ENCODE data around the gene COG4.

COG4 gene

GRCh38 chr16:70523076-70523742 lies at the start of gene COG4:
Gene COG4 (minus strand): TSS chr16:70523554. CDS start chr16:70523543, 11 bp downstream.
- H4K20me1 ChIP-seq = peaks cover 34% of the 10 kb centered on the region
- no peak for TF ChIP-seq Cebpa-rat (IDR thresholded peaks at IDR 0.05)
- H3K4me3 ChIP-seq = peak within 1 kb of the TSS; percentile 90
- peak within 1 kb of the TSS; percentile 98 for H3K9ac ChIP-seq
- peaks cover 38% of the 10 kb centered on the region for H3K36me3 ChIP-seq
- H3K9me3 ChIP-seq = no peaks in the 10 kb centered on the region
- H3K27me3 ChIP-seq = no peaks in the 10 kb centered on the region
- H3K4me2 ChIP-seq = peak within 1 kb of the TSS; percentile 89
- peaks cover 57% of the 10 kb centered on the region for H3K4me1 ChIP-seq
- peak within 1 kb of the TSS; percentile 97 for H3K27ac ChIP-seq

DNA sequence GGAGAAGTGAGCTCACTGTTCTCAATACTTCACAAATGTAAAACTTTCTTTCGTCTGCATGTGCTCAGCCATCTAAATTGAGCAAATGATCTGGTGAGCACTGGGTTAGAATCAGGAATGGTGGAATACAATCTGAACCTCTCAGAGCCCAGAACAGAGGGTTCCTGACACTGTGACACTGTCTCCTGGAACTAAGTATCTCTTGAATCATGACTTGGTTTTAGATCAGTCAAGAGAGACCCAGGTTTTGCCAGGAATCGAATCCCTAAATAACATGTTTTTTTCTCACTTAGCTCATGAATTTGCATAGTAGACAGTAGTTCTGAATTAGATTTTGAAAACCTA lies 49.5 kb upstream of the COG4 start:
- no peak for TF ChIP-seq Cebpa-rat (IDR thresholded peaks at IDR 0.05)
- Histone ChIP-seq H3K36me3 (peaks cover 78% of the 10 kb centered on the region), H3K27me3 (no peaks in the 10 kb centered on the region), H3K4me1 (no peaks in the 10 kb centered on the region), H4K20me1 (peaks cover 93% of the 10 kb centered on the region), H3K9me3 (no peaks in the 10 kb centered on the region), H3K4me3 (no peak overlapping the region), H3K9ac (no peak overlapping the region), H3K27ac (no peak overlapping the region), H3K4me2 (no peak overlapping the region)

DNA sequence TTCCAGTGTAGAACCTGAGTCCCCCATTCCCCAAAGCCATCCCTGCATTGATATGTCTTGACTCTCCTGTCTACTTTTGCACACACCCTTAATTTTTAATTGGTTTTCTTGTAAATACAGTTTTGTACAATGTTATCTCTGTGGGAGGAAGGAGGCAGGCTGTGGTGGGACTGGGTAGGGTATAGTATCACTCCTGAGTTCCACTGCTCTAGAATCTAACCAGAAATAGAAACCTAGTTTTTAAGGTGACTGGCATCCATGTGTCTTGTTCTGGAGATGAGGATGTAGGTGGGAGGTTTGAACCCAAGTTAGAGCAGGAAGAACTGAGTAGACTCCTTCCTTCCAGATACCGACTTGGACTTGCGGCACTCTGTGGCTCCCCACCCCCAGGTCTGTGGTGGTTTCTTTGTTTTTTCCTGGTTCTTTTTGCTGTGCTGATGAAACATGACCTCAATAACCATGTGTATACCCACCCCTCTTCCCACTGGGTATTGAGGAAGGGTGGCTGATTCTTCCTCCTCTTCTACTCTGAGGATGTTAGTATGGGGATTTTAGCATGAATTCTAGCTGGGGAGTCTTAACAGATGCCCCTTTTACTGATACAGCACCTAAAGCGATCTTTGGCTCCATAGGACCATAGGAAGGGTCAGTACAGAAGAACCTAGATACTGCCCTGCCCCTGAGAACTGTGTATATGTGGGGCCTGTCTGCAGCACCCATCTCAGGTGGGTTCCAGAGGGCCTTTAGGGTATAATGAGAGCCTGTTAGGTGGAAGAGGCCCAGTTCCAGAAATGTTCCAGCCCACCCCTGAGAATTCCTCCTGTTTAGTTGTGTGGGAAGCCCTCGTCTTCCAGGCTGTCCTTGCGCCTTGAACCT lies 48.9 kb upstream of the COG4 start:
- no peaks in the 10 kb centered on the region for H3K9me3 ChIP-seq
- no peaks in the 10 kb centered on the region for H3K27me3 ChIP-seq
- no peaks in the 10 kb centered on the region for H3K4me1 ChIP-seq
- peaks cover 84% of the 10 kb centered on the region for H3K36me3 ChIP-seq
- H3K4me3 ChIP-seq = no peak overlapping the region
- H3K27ac ChIP-seq = no peak overlapping the region
- TF ChIP-seq Cebpa-rat (IDR thresholded peaks at IDR 0.05) = no peak
- H3K9ac ChIP-seq = no peak overlapping the region
- H3K4me2 ChIP-seq = no peak overlapping the region
- H4K20me1 ChIP-seq = peaks cover 97% of the 10 kb centered on the region

DNA sequence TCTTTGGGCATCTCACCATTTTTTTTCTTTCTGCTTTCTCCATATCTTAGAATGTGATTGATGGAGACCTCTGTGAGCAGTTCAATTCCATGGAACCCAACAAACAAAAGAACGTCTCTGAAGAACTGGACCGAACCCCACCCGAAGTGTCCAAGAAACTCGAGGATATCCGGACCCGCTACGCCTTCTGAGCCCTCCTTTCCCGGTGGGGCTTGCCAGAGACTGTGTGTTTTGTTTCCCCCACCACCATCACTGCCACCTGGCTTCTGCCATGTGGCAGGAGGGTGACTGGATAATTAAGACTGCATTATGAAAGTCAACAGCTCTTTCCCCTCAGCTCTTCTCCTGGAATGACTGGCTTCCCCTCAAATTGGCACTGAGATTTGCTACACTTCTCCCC lies 48.3 kb upstream of the COG4 start:
- Histone ChIP-seq H4K20me1 (peaks cover 97% of the 10 kb centered on the region), H3K4me3 (no peak overlapping the region), H3K9ac (no peak overlapping the region), H3K9me3 (no peaks in the 10 kb centered on the region), H3K27me3 (no peaks in the 10 kb centered on the region), H3K27ac (no peak overlapping the region), H3K36me3 (peaks cover 91% of the 10 kb centered on the region), H3K4me2 (no peak overlapping the region), H3K4me1 (no peaks in the 10 kb centered on the region)
- no peak for TF ChIP-seq Cebpa-rat (IDR thresholded peaks at IDR 0.05)

- Histone ChIP-seq H3K9me3 (no peaks in the 10 kb centered on the region), H3K4me2 (no peak overlapping the region), H3K27me3 (no peaks in the 10 kb centered on the region), H3K4me3 (no peak overlapping the region), H3K36me3 (peaks cover 96% of the 10 kb centered on the region), H3K4me1 (no peaks in the 10 kb centered on the region), H3K9ac (no peak overlapping the region), H3K27ac (no peak overlapping the region), H4K20me1 (peaks cover 100% of the 10 kb centered on the region)
- TF ChIP-seq Cebpa-rat (IDR thresholded peaks at IDR 0.05) = no peak
Observed at GRCh38 chr16:70570967-70571570, 47.7 kb upstream of the COG4 start.

DNA sequence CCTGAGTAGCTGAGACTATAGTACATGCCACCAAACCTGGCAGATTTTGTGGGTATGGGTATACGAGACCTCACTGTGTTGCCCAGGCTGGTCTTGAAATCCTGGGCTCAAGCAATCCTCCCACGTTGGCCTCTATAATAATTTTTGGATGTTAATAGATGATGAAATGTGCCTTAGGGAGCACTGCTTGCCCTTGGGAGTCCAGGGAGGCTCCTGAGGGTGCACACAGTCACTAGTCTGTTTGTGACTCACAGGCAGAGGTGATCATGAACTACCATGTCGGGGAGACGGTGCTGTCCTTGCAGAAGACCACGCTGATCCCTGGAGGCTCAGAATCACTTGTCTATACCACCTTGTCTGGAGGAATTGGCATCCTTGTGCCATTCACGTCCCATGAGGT lies 46.4 kb upstream of the COG4 start:
- no peak for TF ChIP-seq Cebpa-rat (IDR thresholded peaks at IDR 0.05)

DNA sequence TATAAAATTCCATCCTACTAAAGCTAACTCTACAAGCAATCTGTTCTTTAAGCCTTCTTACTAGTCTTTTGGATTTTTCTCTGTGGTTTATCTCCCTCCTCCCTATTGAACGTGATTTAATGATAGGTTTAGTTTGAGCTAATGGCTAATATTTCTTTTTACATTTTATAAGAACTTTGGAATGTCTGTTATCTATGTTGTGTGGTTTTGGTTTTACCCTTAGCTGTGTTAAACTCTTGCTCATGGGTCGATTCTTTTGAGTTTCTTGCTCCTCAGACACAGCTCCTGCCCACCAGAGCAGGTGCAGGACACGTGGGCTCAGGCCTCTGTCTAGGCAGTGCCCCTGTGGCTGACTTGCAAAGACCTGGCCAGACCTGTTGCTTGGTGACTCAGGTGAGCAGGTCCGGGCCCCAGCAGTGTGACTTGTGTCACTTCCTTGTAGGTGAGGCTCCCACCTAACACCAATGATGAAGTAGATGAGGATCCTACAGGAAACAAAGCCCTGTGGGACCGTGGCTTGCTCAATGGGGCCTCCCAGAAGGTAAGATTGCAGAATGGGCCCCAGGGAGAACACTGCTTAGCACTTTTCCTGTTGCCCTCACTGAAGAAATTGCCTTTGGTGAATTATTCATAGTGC lies 45.4 kb upstream of the COG4 start:
- peaks cover 100% of the 10 kb centered on the region for H3K36me3 ChIP-seq
- no peak overlapping the region for H3K4me3 ChIP-seq
- H3K27ac ChIP-seq = no peak overlapping the region
- no peaks in the 10 kb centered on the region for H3K27me3 ChIP-seq
- peaks cover 100% of the 10 kb centered on the region for H4K20me1 ChIP-seq
- no peak overlapping the region for H3K9ac ChIP-seq
- no peak overlapping the region for H3K4me2 ChIP-seq
- no peaks in the 10 kb centered on the region for H3K9me3 ChIP-seq
- TF ChIP-seq Cebpa-rat (IDR thresholded peaks at IDR 0.05) = no peak
- no peaks in the 10 kb centered on the region for H3K4me1 ChIP-seq

More for the DNA sequence above, 46.4 kb upstream of the COG4 start:
- no peak overlapping the region for H3K4me3 ChIP-seq
- H3K27me3 ChIP-seq = no peaks in the 10 kb centered on the region
- no peak overlapping the region for H3K9ac ChIP-seq
- H4K20me1 ChIP-seq = peaks cover 100% of the 10 kb centered on the region
- no peaks in the 10 kb centered on the region for H3K9me3 ChIP-seq
- H3K4me2 ChIP-seq = no peak overlapping the region
- no peak overlapping the region for H3K27ac ChIP-seq
- peaks cover 100% of the 10 kb centered on the region for H3K36me3 ChIP-seq
- H3K4me1 ChIP-seq = no peaks in the 10 kb centered on the region

- TF ChIP-seq Cebpa-rat (IDR thresholded peaks at IDR 0.05) = no peak
- H3K36me3 ChIP-seq = peaks cover 100% of the 10 kb centered on the region
- H3K4me2 ChIP-seq = no peak overlapping the region
- H3K9me3 ChIP-seq = no peaks in the 10 kb centered on the region
- H3K4me1 ChIP-seq = peaks cover 13% of the 10 kb centered on the region; the same call in 1 of the 2 replicates
- no peak overlapping the region for H3K9ac ChIP-seq
- H3K27me3 ChIP-seq = no peaks in the 10 kb centered on the region
- no peak overlapping the region for H3K4me3 ChIP-seq
- peaks cover 100% of the 10 kb centered on the region for H4K20me1 ChIP-seq
- no peak overlapping the region for H3K27ac ChIP-seq
Observed at GRCh38 chr16:70565053-70565452, 41.7 kb upstream of the COG4 start.

DNA sequence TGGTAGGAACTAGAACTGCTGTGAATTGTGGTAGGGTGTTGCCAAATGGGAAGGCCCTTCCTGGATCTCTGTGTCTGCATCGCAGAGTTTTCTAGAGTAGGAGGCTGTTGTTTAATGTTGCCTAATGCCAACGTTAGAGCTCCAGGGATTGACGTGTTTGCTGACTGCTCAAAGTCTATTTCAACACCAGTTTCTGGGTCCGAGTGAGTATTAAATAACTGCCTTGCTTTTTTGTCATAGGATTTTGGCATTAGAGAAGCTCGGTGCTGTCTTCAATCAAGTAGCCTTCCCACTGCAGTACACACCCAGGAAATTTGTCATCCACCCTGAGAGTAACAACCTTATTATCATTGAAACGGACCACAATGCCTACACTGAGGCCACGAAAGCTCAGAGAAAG lies 40.3 kb upstream of the COG4 start:
- no peak overlapping the region for H3K4me3 ChIP-seq
- H3K4me1 ChIP-seq = peaks cover 13% of the 10 kb centered on the region; the same call in 1 of the 2 replicates
- H4K20me1 ChIP-seq = peaks cover 100% of the 10 kb centered on the region
- H3K9me3 ChIP-seq = no peaks in the 10 kb centered on the region
- no peaks in the 10 kb centered on the region for H3K27me3 ChIP-seq
- H3K27ac ChIP-seq = no peak overlapping the region
- H3K4me2 ChIP-seq = no peak overlapping the region
- H3K36me3 ChIP-seq = peaks cover 100% of the 10 kb centered on the region
- H3K9ac ChIP-seq = no peak overlapping the region
- TF ChIP-seq Cebpa-rat (IDR thresholded peaks at IDR 0.05) = no peak

Measured in BLaER1 (cell line).